Stimulated activated CD8-positive, alpha-beta memory T cell treated with anti-CD3 and anti-CD28 coated beads, Interleukin-4, amount 100 ng/mL, for 4 hours (primary cell): ENCODE results near the gene PPP1R12C.

Experiments
- DNase-seq, 2 donors: peaks; one replicate each; pipeline ENCODE4 v3.0.0-alpha.2; 2020; ENCODE audit warnings: low read depth in 2 of 2, low spot score in 1 of 2

Gene PPP1R12C

DNA sequence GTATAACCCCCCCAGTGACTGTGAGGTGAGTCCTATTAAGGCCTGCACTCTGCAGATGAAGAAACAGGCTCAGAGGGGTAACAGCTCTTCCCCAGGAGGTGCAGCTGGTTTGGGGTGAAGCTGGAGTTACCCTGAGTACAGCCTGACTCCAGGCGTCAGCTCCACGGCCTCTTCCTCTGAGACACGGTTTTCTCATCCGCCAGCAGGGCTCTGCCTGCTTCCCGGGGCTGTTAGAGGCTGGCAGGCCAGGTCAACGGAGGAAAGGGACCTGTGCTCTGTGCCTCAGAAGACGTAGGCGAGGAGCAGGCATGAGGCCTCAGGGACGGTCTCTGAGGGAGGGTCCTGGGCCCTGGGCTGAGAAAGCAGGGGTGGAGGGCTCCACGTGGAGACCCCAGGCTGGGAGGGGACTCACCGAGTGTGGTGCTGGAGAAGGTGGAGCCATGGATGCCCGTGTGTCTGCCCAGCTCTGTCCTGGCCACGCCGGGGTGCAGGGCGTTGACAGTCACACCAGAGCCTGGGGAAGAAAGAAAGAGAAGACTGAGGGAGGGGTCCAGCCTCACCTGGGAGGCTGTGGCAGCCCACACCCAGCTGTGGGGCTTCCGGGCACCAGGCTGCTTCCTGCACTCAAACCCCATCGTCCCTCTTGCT, 70.3 kb downstream of the PPP1R12C start:
- no peak for DNase-seq

GRCh38 chr19:55044771-55045716, 72.4 kb downstream of the PPP1R12C start:
- DNase-seq, result no peak

DNA sequence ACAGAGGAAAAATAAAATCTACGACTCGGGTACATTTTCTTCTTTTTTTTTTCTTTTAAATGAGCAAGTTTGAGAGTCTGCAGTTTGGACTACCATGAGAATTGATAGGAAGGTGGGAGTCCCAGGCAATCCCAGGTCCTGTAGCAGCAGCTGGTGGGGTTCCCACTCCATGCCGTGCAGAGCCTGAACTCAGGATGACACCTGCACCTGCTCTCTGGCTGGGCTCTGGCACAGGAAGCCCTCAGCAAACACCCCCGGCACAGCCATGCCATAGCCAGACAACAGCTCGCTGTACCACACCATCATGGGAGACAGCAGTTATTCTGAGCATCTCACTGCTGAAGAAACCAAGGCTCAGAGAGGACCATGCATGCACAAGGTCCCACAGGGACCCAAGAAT, 73.2 kb downstream of the PPP1R12C start:
- DNase-seq, result no peak

- DNase-seq, result no peak
Measured at GRCh38 chr19:55042688-55043087, 74.7 kb downstream of the PPP1R12C start.

- no peak for DNase-seq
Measured at GRCh38 chr19:55042344-55042678, 75.1 kb downstream of the PPP1R12C start.

DNA sequence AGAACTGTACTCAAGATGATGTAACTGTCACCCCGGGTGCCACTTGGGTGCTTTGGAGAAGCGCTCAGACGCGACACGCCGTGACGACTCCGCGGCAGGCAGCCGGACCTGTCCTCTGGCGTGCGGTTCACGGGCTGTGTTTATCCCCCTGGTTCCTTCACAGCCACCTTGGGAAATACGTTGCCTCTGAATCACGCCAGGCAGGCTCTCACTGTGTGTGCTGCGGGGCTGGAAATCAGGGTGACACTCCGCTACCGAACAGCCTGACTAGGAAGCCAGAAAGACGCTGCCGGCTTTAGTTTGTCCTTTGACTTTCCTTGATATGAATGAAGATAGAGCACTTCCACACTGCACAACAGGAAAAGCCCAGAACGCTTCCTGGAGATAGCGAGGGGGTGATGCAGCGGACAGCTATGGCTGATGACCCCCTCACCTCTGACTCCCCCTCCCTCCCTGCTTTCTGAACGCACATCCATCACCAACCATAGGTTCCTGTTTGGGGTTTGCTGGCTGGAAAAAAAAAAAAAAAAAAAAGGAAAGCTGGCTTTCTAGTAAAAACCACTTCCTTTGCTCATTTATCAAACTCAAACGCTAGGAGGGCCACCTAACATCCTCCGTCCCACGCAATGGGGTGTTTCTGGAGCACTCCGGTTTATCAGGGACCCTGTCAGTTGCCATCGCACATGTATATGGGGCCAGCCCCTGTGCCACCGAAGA, 75.7 kb downstream of the PPP1R12C start:
- no peak for DNase-seq

DNA sequence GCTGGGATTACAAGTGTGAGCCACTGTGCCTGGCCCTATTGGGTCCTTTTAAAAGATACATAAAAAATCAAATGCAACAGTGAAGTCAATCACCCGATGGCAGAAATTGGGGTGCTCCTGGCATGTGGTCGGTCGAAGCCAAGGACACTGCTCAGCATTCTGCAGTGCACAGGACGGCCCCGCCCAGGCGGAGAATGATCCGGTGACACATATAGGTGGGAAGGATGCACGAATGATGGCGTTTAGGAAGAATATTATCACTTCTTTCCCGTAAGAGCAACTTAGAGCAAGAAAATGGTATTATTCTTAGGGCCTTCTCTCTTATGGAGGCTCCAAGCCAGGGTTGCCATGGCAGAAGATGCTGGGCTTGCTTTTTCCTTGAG, 76.2 kb downstream of the PPP1R12C start:
- no peak for DNase-seq
